DMS114 treated with DMSO at 0.1 percent for 48 hours (cell line): ENCODE measurements around the gene JAKMIP1.

Experiments
- DNase-seq: peaks from one replicate; lab custom pipeline; 2025; ENCODE audit not compliant: unreplicated experiment; lab: John Stamatoyannopoulos, UW

Gene JAKMIP1

GRCh38 chr4:6046526-6047129 lies 153.7 kb downstream of the JAKMIP1 start:
- DNase-seq, result no peak

GRCh38 chr4:6044805-6045204 lies 155.5 kb downstream of the JAKMIP1 start:
- no peak for DNase-seq

- DNase-seq, result no peak
These were observed 156.1 kb downstream of the JAKMIP1 start for GRCh38 chr4:6044276-6044675.

- no peak for DNase-seq
These were observed 156.5 kb downstream of the JAKMIP1 start for GRCh38 chr4:6043843-6044242.

GRCh38 chr4:6043188-6043587 lies 157.2 kb downstream of the JAKMIP1 start:
- no peak for DNase-seq

- DNase-seq, result no peak
These were observed 157.9 kb downstream of the JAKMIP1 start for GRCh38 chr4:6042293-6043063.

GRCh38 chr4:6041800-6042199 lies 158.5 kb downstream of the JAKMIP1 start:
- DNase-seq, result no peak

GRCh38 chr4:6038711-6039110 lies 161.6 kb downstream of the JAKMIP1 start:
- DNase-seq, result no peak

- no peak for DNase-seq
These were observed 164.6 kb downstream of the JAKMIP1 start for GRCh38 chr4:6035786-6036185.

GRCh38 chr4:6033381-6033780 lies 167.0 kb downstream of the JAKMIP1 start:
- DNase-seq, result no peak

GRCh38 chr4:6032249-6033244 lies 167.8 kb downstream of the JAKMIP1 start:
- DNase-seq, result no peak

GRCh38 chr4:6031846-6032245 lies 168.5 kb downstream of the JAKMIP1 start:
- DNase-seq, result no peak

GRCh38 chr4:6030679-6031078 lies 169.7 kb downstream of the JAKMIP1 start:
- DNase-seq, result no peak

GRCh38 chr4:6029254-6029653 lies 171.1 kb downstream of the JAKMIP1 start:
- DNase-seq, result no peak

- no peak for DNase-seq
These were observed 172.2 kb downstream of the JAKMIP1 start for GRCh38 chr4:6028168-6028567.

- no peak for DNase-seq
These were observed 173.0 kb downstream of the JAKMIP1 start for GRCh38 chr4:6027392-6027791.

- no peak for DNase-seq
These were observed 175.9 kb downstream of the JAKMIP1 start for GRCh38 chr4:6024313-6024960.

GRCh38 chr4:6023731-6024130 lies 176.6 kb downstream of the JAKMIP1 start:
- no peak for DNase-seq

GRCh38 chr4:6022607-6023288 lies 177.6 kb downstream of the JAKMIP1 start:
- no peak for DNase-seq

GRCh38 chr4:6021831-6022606 lies 178.3 kb downstream of the JAKMIP1 start:
- DNase-seq, result no peak
